Mesothelial cell of epicardium (in vitro differentiated cells): ENCODE data around the gene MAMDC2. TPM values are rescaled to one million over a fixed set of nuclear protein-coding genes. Genes with fewer than 3 reads are reported as not detected.
"Not testable (repeated sequence)": the region's sequence is repeated elsewhere in the genome, so short reads cannot be mapped to it uniquely, and the experiment has no call there.

ENCODE experiments used
- DNase-seq, 2 experiments: peaks; one replicate each; pipeline ENCODE4 v3.0.0; 2021; ENCODE audit warnings: low spot score in 2 of 2; ENCODE audit not compliant: unreplicated experiment in 2 of 2
- H3K27ac Mint-ChIP-seq: 2 replicates; pipeline ENCODE4 v1.8.0; 2021; ENCODE audit warnings: mixed read lengths
- H3K27me3 Mint-ChIP-seq: 2 replicates; pipeline ENCODE4 v1.8.0; 2021; ENCODE audit warnings: low read depth, mixed read lengths
- H3K36me3 Mint-ChIP-seq: 2 replicates; pipeline ENCODE4 v1.8.0; 2021; ENCODE audit warnings: mixed read lengths
- H3K4me1 Mint-ChIP-seq: 2 replicates; pipeline ENCODE4 v1.8.0; 2021; ENCODE audit warnings: mixed read lengths
- H3K4me3 Mint-ChIP-seq: 2 replicates; pipeline ENCODE4 v1.8.0; 2021; ENCODE audit warnings: mild to moderate bottlenecking, moderate library complexity, mixed read lengths
- H3K9me3 Mint-ChIP-seq: 2 replicates; pipeline ENCODE4 v1.8.0; 2021; ENCODE audit warnings: mixed read lengths
- total RNA-seq: library from RNA; stranded (reverse); gene quantifications from 3 replicates; pipeline ENCODE4 v1.2.1, GENCODE V29; 2021
- TF ChIP-seq, protein P1 (sequence below): fragments of 200-600 bp; sonication (generic); IDR thresholded peaks from one replicate; pipeline ENCODE4 v1.5.0; 2021; ENCODE audit warnings: antibody characterized with exemption; ENCODE audit not compliant: unreplicated experiment

MAMDC2 gene
- total RNA-seq, 1 donor from 2014 or later: 0.49 TPM

DNA sequence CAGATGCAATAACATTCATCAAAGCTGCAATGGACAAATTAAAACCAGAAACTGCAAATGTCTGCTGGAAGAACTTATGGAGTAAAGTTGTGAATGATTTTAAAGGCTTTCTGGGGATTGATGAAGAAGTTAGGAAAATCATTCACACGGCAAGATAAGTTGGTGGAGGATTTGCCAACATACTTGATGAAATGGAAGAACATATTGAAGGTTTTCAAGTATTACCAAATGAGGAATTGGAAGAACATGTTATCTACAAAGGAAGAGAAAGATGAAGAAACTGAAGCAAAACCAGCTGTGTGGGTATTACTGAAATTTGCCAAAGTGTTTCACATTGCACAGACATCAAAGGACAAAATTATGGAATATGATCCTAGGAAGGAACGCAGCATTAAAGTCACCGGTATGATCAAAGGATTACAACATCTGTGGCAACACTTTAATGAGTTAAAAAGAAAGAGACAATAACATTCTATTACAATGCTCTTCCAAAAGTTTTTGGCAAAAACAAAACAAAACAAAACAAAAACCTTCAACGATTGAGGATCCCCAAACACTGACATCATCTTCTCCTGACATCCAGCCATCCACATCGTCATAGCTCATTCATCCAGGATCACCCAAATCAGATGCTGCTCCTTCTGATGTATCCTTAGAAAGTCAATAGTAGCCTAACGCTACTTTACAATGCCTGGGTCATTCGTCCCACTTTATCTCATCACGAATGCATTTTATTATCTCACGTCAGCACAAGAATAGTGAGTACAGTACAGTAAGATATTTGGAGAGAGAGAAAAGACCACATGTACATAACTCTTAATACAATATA lies 153.8 kb downstream of the MAMDC2 start:
- Mint-ChIP-seq H3K27ac (peak overlapping the region; percentile 13), H3K4me1 (peaks cover 16% of the 10 kb centered on the region), H3K36me3 (peaks cover 12% of the 10 kb centered on the region), H3K4me3 (no peak overlapping the region), H3K27me3 (no peaks in the 10 kb centered on the region), H3K9me3 (peaks cover 9% of the 10 kb centered on the region)
- TF ChIP-seq, protein P1, sequence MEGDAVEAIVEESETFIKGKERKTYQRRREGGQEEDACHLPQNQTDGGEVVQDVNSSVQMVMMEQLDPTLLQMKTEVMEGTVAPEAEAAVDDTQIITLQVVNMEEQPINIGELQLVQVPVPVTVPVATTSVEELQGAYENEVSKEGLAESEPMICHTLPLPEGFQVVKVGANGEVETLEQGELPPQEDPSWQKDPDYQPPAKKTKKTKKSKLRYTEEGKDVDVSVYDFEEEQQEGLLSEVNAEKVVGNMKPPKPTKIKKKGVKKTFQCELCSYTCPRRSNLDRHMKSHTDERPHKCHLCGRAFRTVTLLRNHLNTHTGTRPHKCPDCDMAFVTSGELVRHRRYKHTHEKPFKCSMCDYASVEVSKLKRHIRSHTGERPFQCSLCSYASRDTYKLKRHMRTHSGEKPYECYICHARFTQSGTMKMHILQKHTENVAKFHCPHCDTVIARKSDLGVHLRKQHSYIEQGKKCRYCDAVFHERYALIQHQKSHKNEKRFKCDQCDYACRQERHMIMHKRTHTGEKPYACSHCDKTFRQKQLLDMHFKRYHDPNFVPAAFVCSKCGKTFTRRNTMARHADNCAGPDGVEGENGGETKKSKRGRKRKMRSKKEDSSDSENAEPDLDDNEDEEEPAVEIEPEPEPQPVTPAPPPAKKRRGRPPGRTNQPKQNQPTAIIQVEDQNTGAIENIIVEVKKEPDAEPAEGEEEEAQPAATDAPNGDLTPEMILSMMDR: no peak
- no peak for DNase-seq

DNA sequence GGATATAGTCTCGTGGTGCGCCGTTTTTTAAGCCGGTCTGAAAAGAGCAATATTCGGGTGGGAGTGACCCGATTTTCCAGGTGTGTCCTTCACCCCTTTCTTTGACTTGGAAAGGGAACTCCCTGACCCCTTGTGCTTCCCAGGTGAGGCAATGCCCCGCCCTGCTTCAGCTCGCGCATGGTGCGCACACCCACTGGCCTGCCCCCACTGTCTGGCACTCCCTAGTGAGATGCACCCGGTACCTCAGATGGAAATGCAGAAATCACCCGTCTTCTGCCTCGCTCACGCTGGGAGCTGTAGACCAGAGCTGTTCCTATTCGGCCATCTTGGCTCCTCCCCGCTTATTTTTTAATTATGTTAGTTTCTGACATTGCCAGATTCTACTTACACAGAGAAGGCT lies 161.1 kb downstream of the MAMDC2 start:
- H3K27me3 Mint-ChIP-seq, DNase-seq: not testable (repeated sequence)
- H3K4me1 Mint-ChIP-seq: peaks cover 18% of the 10 kb centered on the region
- H3K9me3 Mint-ChIP-seq: peaks cover 16% of the 10 kb centered on the region
- peaks cover 25% of the 10 kb centered on the region for H3K36me3 Mint-ChIP-seq
- peak overlapping the region; percentile 97 for H3K27ac Mint-ChIP-seq
- H3K4me3 Mint-ChIP-seq: peak overlapping the region; percentile 26

- H3K4me1 Mint-ChIP-seq: peaks cover 18% of the 10 kb centered on the region
- peak; percentile 34 to 58 for DNase-seq
- H3K27ac Mint-ChIP-seq: peak overlapping the region; percentile 97
- TF ChIP-seq, protein P1: no peak
- peaks cover 24% of the 10 kb centered on the region for H3K9me3 Mint-ChIP-seq
- H3K4me3 Mint-ChIP-seq: peak overlapping the region; percentile 42
- no peaks in the 10 kb centered on the region for H3K27me3 Mint-ChIP-seq
- H3K36me3 Mint-ChIP-seq: peaks cover 33% of the 10 kb centered on the region
These were observed 161.8 kb downstream of the MAMDC2 start for GRCh38 chr9:70205366-70206020.

GRCh38 chr9:70217029-70217428 lies 173.4 kb downstream of the MAMDC2 start:
- no peak overlapping the region for H3K27ac Mint-ChIP-seq
- peaks cover 44% of the 10 kb centered on the region for H3K36me3 Mint-ChIP-seq

GRCh38 chr9:70218767-70219166 lies 175.1 kb downstream of the MAMDC2 start:
- Mint-ChIP-seq H3K27ac (no peak overlapping the region), H3K27me3 (no peaks in the 10 kb centered on the region), H3K9me3 (peaks cover 18% of the 10 kb centered on the region), H3K36me3 (peaks cover 27% of the 10 kb centered on the region), H3K4me3 (no peak overlapping the region), H3K4me1 (peaks cover 19% of the 10 kb centered on the region)
- TF ChIP-seq, protein P1: no peak
- DNase-seq: no peak

More at GRCh38 chr9:70217029-70217428, 173.4 kb downstream of the MAMDC2 start:
- TF ChIP-seq, protein P1: no peak
- DNase-seq: no peak
- H3K9me3 Mint-ChIP-seq: peaks cover 28% of the 10 kb centered on the region
- H3K4me1 Mint-ChIP-seq: peaks cover 12% of the 10 kb centered on the region
- H3K4me3 Mint-ChIP-seq: no peak overlapping the region
- no peaks in the 10 kb centered on the region for H3K27me3 Mint-ChIP-seq

DNA sequence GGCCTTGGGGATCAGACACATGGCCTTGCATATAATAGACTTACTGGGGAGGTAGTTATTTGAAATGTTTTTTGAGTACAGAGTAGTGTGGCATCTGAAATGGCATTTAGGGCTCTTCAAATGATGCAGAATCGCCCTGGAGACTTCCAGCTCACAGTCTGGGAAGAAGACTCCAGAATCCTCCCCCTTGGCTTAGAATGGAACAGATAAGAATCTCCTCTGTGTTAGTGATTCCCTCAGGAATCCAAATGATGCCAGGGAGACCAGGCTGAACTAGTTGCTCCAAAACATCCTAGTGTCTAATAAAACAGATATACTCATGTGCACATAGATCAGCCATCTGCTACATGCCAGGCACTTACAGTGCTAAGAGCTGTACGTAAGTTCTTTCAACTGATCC lies 176.6 kb downstream of the MAMDC2 start:
- TF ChIP-seq, protein P1: no peak
- peaks cover 19% of the 10 kb centered on the region for H3K36me3 Mint-ChIP-seq
- H3K4me3 Mint-ChIP-seq: no peak overlapping the region
- peaks cover 19% of the 10 kb centered on the region for H3K4me1 Mint-ChIP-seq
- DNase-seq: no peak
- H3K9me3 Mint-ChIP-seq: peaks cover 13% of the 10 kb centered on the region
- no peak overlapping the region for H3K27ac Mint-ChIP-seq
- no peaks in the 10 kb centered on the region for H3K27me3 Mint-ChIP-seq
